Measurements from ENCODE around the gene ZBTB20.

- no peak for TF ChIP-seq CTCF (IDR thresholded peaks at IDR 0.05; ENCODE audit: insufficient read depth, low read depth, low read length)
- TF ChIP-seq EZH2 (IDR thresholded peaks at IDR 0.05; ENCODE audit: insufficient read depth, low read length), result no peak
These were observed 694.8 kb downstream of the ZBTB20 start for GRCh38 chr3:114452256-114452655.
